HG03565 (cell line): ENCODE data around the gene ZBTB7A.

Experiments
- ATAC-seq: cut with Tn5 transposase; IDR thresholded peaks from one replicate; pipeline ENCODE4 v1.9.1; 2021; ENCODE audit warnings: mild to moderate bottlenecking, moderate library complexity; ENCODE audit not compliant: unreplicated experiment

Gene ZBTB7A

GRCh38 chr19:4038661-4039423, 27.9 kb downstream of the ZBTB7A start:
- no peak for ATAC-seq

GRCh38 chr19:4038057-4038456, 28.6 kb downstream of the ZBTB7A start:
- ATAC-seq = no peak

GRCh38 chr19:4037301-4037949, 29.3 kb downstream of the ZBTB7A start:
- no peak for ATAC-seq

GRCh38 chr19:4036576-4037300, 30.0 kb downstream of the ZBTB7A start:
- no peak for ATAC-seq

DNA sequence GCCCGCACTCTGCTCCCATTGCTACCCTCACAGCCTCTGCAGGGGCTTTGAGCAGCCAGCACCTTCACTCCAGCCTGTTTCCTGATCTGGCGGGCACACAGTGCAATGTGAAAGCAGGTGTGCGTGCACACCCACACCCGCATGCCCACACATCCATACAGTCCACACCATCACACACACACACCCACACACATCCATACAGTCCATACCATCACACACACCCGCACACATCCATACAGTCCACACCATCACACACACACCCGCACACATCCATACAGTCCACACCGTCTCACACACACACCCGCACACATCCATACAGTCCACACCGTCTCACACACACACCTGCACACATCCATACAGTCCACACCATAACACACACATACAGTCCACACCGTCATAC, 31.1 kb downstream of the ZBTB7A start:
- no peak for ATAC-seq

DNA sequence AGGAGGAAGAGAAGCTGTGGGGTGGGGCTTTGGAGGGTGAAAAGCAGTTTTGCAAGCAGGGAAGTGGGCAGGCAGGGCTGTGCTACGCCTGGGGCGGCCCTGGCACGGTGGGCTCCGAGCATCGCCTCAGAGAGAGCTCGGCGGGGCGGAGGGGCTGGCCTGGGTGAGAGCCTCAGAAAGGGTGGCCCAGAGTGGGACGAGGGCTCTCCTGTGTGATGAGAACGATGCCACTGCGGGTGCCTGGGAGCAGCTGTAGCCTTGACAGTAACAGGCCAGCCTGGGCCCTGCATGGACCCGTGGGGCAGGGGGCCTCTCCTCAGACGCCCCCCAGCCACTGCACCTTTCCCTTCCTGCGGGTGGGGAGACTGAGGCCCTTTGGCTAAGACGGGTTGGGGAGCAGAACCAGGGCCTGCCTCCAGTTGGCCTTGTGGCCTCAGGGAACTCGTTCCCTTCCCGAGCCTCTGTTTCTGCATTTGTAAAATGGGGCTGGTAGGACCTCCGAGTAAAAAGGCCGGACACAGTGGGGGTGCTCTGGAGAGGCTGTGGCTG, 31.6 kb downstream of the ZBTB7A start:
- ATAC-seq = no peak

- ATAC-seq = no peak
Measured at GRCh38 chr19:4034048-4035017, 32.4 kb downstream of the ZBTB7A start.

DNA sequence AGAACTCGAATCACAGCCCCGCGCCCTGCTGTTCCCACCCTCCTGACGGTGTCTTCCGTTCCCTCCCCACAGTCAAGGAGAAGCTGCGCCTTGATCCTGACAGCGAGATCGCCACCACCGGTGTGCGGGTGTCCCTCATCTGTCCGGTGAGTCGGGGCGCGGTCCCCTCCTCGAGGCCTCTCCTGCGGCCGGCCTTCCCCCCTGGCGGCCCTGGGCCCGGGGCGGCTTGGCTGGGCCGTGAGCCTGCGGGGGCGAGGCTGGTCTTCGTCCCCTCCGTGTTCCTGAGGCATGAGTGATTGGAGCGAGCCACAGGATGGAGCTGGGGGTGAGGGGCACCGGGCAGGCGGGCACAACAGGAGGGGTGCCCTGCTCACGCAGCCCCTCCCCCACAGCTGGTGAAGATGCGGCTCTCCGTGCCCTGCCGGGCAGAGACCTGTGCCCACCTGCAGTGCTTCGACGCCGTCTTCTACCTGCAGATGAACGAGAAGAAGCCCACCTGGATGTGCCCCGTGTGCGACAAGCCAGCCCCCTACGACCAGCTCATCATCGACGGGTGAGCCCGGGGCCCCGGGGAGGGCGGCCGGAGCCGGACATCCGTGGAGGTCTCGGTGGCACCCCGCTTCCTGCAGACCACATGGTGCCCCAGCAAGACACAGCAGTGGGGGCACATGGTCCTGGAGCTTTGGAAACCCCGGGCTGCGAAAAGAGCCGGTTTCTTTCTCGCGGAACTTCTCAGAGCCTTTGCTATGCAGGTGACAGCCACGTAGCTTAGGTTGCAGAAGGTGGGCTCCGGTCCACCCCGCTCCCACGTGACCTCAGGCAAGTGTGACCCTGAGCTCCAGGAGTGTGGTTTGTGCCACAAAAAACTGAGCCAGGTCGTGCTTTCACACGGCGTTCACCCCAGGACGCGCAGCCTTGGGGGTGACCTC, 33.4 kb downstream of the ZBTB7A start:
- ATAC-seq = no peak

GRCh38 chr19:4032436-4032835, 34.3 kb downstream of the ZBTB7A start:
- no peak for ATAC-seq

GRCh38 chr19:4031420-4031819, 35.3 kb downstream of the ZBTB7A start:
- ATAC-seq = no peak

DNA sequence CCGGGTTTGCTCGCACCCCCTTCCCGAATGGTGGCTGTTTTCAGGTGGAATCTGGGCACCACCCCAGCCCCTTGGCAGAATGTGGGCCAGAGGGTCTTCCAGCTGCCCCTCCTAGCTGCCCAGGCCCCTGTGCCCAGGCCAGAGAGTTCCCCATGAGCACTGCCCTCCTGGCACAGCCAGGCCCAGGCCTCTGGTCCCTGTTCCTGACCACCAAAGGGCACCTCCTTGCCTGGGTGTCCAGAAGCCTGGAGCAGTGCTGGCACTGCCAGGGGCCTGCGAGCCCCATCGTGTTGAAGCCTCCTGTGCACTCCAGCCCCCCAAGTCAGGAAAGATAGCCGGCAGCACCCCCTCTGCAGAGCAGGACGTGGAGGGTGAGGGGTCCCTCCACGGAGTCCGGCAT, 35.7 kb downstream of the ZBTB7A start:
- no peak for ATAC-seq

DNA sequence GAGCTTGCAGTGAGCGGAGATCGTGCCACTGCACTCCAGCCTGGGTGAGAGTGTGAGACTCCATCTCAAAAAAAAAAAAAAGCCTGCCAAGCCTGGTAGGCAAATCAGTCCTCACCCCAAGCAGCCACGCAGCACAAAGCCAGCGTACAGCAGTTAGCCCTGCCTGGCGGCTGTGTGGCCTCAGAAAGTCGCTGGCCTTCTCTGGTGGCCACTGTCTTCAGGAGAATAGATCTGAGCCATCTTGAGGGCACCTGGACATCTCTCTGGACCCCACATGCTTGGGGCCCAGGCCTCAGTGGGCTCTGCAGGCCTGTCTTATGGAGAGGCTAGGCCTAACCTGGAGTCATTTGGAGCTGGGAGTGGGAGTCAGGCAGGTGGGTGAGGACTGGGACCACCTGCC, 36.1 kb downstream of the ZBTB7A start:
- ATAC-seq = no peak

DNA sequence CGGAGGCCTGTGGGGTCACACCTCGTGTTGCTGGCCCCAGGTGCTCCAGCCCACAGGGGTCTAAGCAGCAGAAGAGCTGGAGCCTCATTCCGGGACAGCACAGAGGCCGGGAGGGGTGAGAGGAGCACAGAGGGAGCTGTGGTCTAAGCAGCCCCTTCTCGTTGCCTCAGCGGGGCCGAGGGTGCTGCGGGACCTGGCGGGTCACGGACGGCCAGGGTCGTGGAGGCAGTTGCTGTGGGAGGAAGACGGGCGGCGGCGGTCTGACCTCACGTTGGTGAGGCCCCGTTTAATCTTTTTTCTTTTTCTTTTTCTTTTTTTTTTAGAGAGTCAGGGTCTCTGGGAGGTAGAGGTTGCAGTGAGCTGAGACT, 37.5 kb downstream of the ZBTB7A start:
- no peak for ATAC-seq

- ATAC-seq = no peak
Measured at GRCh38 chr19:4028334-4029246, 38.1 kb downstream of the ZBTB7A start.

DNA sequence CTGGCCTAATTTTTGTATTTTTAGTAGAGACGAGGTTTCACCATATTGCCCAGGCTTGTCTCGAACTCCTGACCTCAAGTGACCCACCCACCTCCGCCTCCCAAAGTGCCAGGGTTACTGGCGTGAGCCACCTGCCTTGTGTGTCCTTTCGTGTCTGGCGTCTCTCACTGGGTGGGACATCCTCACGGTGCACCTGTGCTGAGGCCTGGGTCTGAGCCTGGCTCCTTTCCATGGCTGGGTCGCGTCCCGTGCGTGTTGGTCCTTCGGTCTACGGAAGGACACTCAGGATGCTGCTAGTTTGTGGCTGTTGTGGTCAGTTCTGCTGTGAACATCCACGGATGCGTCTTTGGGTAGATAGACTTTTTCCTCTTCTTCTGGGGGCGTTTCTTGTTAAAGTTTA, 39.6 kb downstream of the ZBTB7A start:
- ATAC-seq = no peak

- ATAC-seq = no peak
Measured at GRCh38 chr19:4025317-4025716, 41.4 kb downstream of the ZBTB7A start.

GRCh38 chr19:4023600-4024398, 42.9 kb downstream of the ZBTB7A start:
- no peak for ATAC-seq

GRCh38 chr19:4019578-4019977, 47.1 kb downstream of the ZBTB7A start:
- no peak for ATAC-seq
